IPS-15b (cell line): Measurements from ENCODE around the gene ZFP69B.

Source experiments
- H3K27me3 ChIP-seq: one replicate; pipeline ENCODE4 v1.6.1; 2013; ENCODE audit warnings: low read length; ENCODE audit not compliant: control insufficient read depth, insufficient read depth
- H3K36me3 ChIP-seq: one replicate; pipeline ENCODE4 v1.6.1; 2013; ENCODE audit warnings: low read length; ENCODE audit not compliant: control insufficient read depth, insufficient read depth
- H3K4me1 ChIP-seq: one replicate; pipeline ENCODE4 v1.6.1; 2013; ENCODE audit warnings: mild to moderate bottlenecking, low read length; ENCODE audit not compliant: control insufficient read depth, insufficient read depth
- H3K4me3 ChIP-seq: one replicate; pipeline ENCODE4 v1.5.1; 2013; ENCODE audit warnings: low read depth, low read length
- H3K9ac ChIP-seq: one replicate; pipeline ENCODE4 v1.6.1; 2013; ENCODE audit warnings: low read depth, mild to moderate bottlenecking, low read length
- H3K9me3 ChIP-seq: one replicate; pipeline ENCODE4 v1.6.1; 2013; ENCODE audit warnings: mild to moderate bottlenecking, low read length; ENCODE audit not compliant: control insufficient read depth, insufficient read depth

The ZFP69B gene

GRCh38 chr1:40421431-40422384 is 28.6 kb upstream of the ZFP69B start:
- no peaks in the 10 kb centered on the region for H3K4me1 ChIP-seq
- no peak overlapping the region for H3K9ac ChIP-seq
- no peaks in the 10 kb centered on the region for H3K36me3 ChIP-seq
- H3K9me3 ChIP-seq: no peaks in the 10 kb centered on the region
- peaks cover 2% of the 10 kb centered on the region for H3K27me3 ChIP-seq
- H3K4me3 ChIP-seq: no peak overlapping the region

DNA sequence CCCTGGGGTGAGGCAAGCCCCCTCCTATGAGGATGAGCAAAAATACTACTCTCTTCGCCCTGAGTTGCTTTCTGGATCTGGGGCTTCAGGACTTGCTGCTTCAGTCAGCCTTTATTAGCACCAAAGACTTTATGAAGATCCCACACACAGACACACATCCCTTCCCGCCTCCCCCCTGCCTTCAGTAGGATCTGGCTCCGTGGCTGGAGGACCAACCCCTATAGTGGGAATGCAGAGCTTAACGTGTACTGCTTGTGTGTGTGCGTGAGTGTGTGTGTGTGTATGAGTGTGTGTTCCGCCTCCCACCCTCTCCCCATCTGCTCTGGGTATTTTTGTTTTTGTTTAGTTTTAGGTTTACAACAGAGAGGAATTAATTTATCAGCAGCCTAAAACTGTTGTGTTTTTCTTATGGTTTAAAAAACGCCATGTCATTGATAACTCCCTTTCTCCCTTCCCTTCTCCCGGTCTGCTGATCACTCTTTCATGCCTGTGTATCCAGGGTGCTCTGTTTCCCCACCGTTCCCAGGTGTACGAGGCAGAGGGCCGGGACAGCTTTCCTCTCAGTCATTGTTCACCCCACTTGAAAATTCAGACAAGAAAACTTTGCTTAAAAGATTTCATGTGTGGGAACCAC is 27.5 kb upstream of the ZFP69B start:
- Histone ChIP-seq H3K9ac (no peak overlapping the region), H3K4me3 (no peak overlapping the region), H3K27me3 (peaks cover 2% of the 10 kb centered on the region), H3K4me1 (no peaks in the 10 kb centered on the region), H3K9me3 (no peaks in the 10 kb centered on the region), H3K36me3 (no peaks in the 10 kb centered on the region)

DNA sequence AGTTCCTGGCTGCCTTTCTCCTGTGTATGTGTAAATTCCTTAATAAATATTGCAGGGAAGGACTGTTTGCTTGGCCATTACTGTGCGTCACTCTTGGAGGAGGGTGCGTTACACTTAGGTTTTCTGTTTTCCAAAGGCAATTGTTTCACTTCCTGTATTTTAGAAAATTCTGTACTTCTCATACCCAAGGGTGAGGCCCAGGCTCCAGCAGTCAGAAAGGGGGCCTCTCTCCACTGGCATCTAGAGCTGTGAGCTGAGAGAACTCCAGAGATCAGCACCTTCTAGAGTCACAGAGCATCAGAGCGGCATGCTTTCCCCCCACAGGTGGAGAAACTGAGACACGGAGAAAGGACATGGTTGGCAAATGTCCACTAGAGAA is 27.0 kb upstream of the ZFP69B start:
- no peaks in the 10 kb centered on the region for H3K9me3 ChIP-seq
- H3K4me1 ChIP-seq: no peaks in the 10 kb centered on the region
- H3K9ac ChIP-seq: no peak overlapping the region
- H3K27me3 ChIP-seq: peaks cover 2% of the 10 kb centered on the region
- no peak overlapping the region for H3K4me3 ChIP-seq
- no peaks in the 10 kb centered on the region for H3K36me3 ChIP-seq

GRCh38 chr1:40423951-40424618 is 26.2 kb upstream of the ZFP69B start:
- H3K4me1 ChIP-seq: no peaks in the 10 kb centered on the region
- H3K9me3 ChIP-seq: no peaks in the 10 kb centered on the region
- H3K36me3 ChIP-seq: no peaks in the 10 kb centered on the region
- H3K27me3 ChIP-seq: peaks cover 2% of the 10 kb centered on the region
- no peak overlapping the region for H3K9ac ChIP-seq
- no peak overlapping the region for H3K4me3 ChIP-seq

GRCh38 chr1:40425198-40425597 is 25.1 kb upstream of the ZFP69B start:
- no peaks in the 10 kb centered on the region for H3K9me3 ChIP-seq
- H3K4me1 ChIP-seq: no peaks in the 10 kb centered on the region
- H3K27me3 ChIP-seq: peaks cover 2% of the 10 kb centered on the region
- H3K36me3 ChIP-seq: no peaks in the 10 kb centered on the region
- H3K4me3 ChIP-seq: no peak overlapping the region
- no peak overlapping the region for H3K9ac ChIP-seq

GRCh38 chr1:40431385-40431784 is 18.9 kb upstream of the ZFP69B start:
- H3K4me3 ChIP-seq: no peak overlapping the region
- no peaks in the 10 kb centered on the region for H3K4me1 ChIP-seq
- no peaks in the 10 kb centered on the region for H3K36me3 ChIP-seq
- no peak overlapping the region for H3K9ac ChIP-seq
- peaks cover 2% of the 10 kb centered on the region for H3K27me3 ChIP-seq
- no peaks in the 10 kb centered on the region for H3K9me3 ChIP-seq

DNA sequence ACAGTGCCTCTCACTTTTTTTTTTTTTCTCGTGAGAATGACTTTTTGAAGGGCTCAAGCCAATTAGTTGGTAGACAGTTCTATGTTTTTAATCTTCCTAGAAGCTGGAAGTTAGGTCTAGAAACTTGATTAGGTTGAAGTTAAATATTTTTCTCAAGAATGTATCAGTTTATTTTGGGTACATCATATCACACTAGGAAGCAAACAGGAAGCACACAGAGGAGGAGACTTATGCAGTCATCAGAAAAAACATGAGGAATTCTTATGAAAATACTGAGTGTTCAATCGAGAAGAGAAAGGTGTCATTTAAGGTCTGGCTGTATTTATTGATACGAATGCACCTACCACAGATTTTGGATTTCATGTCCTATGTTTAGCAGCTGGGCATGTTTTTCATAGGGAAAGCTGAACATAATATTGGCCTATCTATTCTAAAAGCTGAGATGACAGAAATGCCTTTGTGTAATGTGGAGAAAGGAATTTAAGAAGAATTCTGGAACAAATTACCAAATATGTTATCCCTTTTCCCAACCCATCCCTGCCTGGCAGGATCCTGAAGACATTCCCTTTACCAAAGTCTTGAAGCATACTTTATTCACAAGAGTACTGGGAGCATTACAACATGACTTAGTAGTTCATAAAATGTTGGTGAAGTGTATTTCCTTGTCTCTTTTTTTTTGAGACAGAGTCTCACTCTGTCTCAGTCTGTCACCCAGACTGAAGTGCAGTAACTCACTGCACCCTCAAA is 17.5 kb upstream of the ZFP69B start:
- Histone ChIP-seq H3K36me3 (no peaks in the 10 kb centered on the region), H3K4me3 (no peak overlapping the region), H3K27me3 (peaks cover 2% of the 10 kb centered on the region), H3K9ac (no peak overlapping the region), H3K9me3 (no peaks in the 10 kb centered on the region), H3K4me1 (no peaks in the 10 kb centered on the region)

DNA sequence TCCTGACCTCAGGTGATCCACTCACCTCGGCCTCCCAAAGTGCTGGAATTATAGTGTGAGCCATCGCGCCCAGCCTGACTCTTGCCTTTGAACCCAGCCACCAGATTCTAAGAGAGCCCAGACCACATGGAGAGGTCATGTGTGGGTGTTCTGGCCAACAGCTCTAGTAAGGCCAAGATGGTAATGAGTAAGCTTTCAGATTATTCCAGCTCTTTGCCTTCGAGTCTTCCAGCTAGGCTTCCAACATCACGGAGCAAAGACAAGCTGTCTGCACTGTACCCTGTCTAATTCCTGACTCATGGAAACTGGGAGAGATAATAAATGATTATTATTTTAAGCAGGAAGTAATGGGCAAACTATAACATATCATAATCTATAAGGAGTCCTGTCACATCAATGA is 14.8 kb upstream of the ZFP69B start:
- no peaks in the 10 kb centered on the region for H3K9me3 ChIP-seq
- peaks cover 2% of the 10 kb centered on the region for H3K27me3 ChIP-seq
- no peak overlapping the region for H3K9ac ChIP-seq
- H3K4me1 ChIP-seq: no peaks in the 10 kb centered on the region
- no peak overlapping the region for H3K4me3 ChIP-seq
- H3K36me3 ChIP-seq: no peaks in the 10 kb centered on the region

DNA sequence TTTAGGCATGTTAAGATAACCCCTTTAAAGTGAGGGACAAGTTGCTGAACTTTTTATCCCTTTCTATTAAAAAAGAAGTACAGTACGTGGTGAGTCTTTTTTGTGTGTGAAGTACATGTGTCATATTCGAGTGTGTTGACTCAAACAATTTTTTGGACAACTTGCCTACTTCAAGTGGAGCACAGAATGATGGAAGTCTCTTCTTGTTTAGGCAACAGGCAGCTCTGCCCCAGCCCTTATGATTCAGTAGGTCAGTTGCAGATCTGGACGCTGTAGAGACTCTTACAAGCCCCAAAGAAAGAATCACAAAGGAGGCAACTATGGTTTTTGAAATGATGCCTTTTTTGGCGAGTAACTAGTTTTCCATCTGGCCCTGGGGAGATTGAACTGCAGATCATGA is 14.4 kb upstream of the ZFP69B start:
- no peaks in the 10 kb centered on the region for H3K9me3 ChIP-seq
- H3K27me3 ChIP-seq: peaks cover 2% of the 10 kb centered on the region
- no peaks in the 10 kb centered on the region for H3K4me1 ChIP-seq

GRCh38 chr1:40438391-40439015 is 11.8 kb upstream of the ZFP69B start:
- no peak overlapping the region for H3K4me3 ChIP-seq
- no peaks in the 10 kb centered on the region for H3K4me1 ChIP-seq
- no peaks in the 10 kb centered on the region for H3K36me3 ChIP-seq
- H3K9me3 ChIP-seq: no peaks in the 10 kb centered on the region
- no peak overlapping the region for H3K9ac ChIP-seq
- H3K27me3 ChIP-seq: peaks cover 2% of the 10 kb centered on the region

More for the DNA sequence above, 14.4 kb upstream of the ZFP69B start:
- H3K4me3 ChIP-seq: no peak overlapping the region
- H3K9ac ChIP-seq: no peak overlapping the region
- no peaks in the 10 kb centered on the region for H3K36me3 ChIP-seq

DNA sequence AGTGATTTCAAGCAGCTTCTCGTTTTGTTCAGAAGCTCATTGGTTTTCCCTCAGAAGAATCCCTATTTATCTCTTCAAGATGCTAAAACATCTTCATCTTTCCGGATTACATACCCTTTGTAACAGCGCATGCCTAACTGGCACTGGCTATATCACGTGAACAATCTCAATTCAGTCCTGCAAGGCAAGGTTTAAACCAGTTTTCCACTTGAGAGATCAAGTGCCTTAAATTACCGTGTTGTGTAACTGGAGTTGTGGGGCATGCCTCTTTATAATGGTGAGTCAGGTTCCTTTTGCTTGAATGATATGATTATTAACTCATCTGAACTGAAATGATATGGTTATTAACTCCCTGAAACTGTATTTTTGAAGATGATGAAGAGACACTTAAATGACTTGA is 11.0 kb upstream of the ZFP69B start:
- no peaks in the 10 kb centered on the region for H3K4me1 ChIP-seq
- H3K4me3 ChIP-seq: no peak overlapping the region
- H3K9me3 ChIP-seq: no peaks in the 10 kb centered on the region
- no peak overlapping the region for H3K9ac ChIP-seq
- peaks cover 2% of the 10 kb centered on the region for H3K27me3 ChIP-seq
- H3K36me3 ChIP-seq: no peaks in the 10 kb centered on the region
